GM12892 (cell line): ENCODE measurements around the gene SLC35F2.

Source experiments
- POLR2AphosphoS5 ChIP-seq: IDR thresholded peaks from 2 replicates; pipeline ENCODE4 v1.6.1; 2011; ENCODE audit warnings: low read depth, low read length, control low read depth
- TAF1 ChIP-seq: IDR thresholded peaks from 2 replicates; pipeline ENCODE4 v1.6.1; 2011; ENCODE audit warnings: low read depth, mild to moderate bottlenecking, control low read depth, low read length, borderline replicate concordance

DNA sequence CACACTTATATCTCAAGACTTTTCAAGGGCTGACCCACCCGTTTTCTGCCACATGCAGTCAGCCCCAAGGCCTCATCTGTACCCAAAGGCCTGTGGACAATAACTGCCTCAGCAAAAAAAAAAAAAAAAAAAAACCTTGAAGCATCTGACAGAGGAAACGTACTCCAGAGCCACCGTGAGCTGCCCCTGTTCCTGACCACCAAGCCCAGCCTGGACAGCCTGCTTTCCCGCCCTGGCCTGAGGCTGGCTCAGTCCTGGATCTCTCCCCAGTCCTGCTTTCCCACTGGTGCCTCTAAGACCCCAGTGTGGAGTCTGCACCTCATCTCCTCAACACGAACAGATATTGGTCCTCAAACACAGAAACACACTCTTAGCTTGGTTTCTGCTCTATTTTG is 66.5 kb downstream of the SLC35F2 start:
- TF ChIP-seq POLR2AphosphoS5: no peak
- no peak for TF ChIP-seq TAF1
